HCT116 (cell line): Measurements from ENCODE around the gene GFPT1. TPM values are rescaled to one million over a fixed set of nuclear protein-coding genes. Genes with fewer than 3 reads are reported as not detected.

Experiments
- ATAC-seq: fragments of 200-7000 bp; cut with Tn5 transposase; 2 replicates; pipeline ENCODE4 v1.9.1; 2020; ENCODE audit warnings: mild to moderate bottlenecking, moderate library complexity
- BruUV-seq: library from RNA; stranded (reverse); fragments of 400-500 nt; replicated peaks from 2 replicates; lab custom pipeline; 2021; lab: Mats Ljungman, UMichigan
- CTCF ChIA-PET: fragments of 300-600 bp; sonication (Branson Sonifier 250); formaldehyde crosslinking; loops from one replicate; lab custom pipeline; 2021; ENCODE audit warnings: antibody characterized with exemption; lab: Charles Lee
- POLR2A ChIA-PET: fragments of 300-600, 350-600 bp; sonication (Branson Sonifier 250); formaldehyde crosslinking; loops from one replicate; lab custom pipeline; 2021; ENCODE audit warnings: antibody characterized with exemption; lab: Charles Lee
- RAD21 ChIA-PET, 2 experiments: fragments of 300-600 bp; sonication (Branson Sonifier 250); formaldehyde crosslinking; loops; one replicate each; lab custom pipeline; 2023; ENCODE audit warnings: low total read pairs in 2 of 2; ENCODE audit not compliant: uncharacterized antibody in 2 of 2, unreplicated experiment in 2 of 2, low non-redundant PET in 1 of 2; lab: Charles Lee
- DNase-seq: peaks from one replicate; pipeline ENCODE4 v3.0.0-alpha.2; 2010; ENCODE audit warnings: low read depth, low spot score
- H2AFZ ChIP-seq: fragments of 200-600 bp; shearing (Covaris generic), sonication (generic); 2 replicates; pipeline ENCODE4 v1.6.1; 2017; ENCODE audit warnings: low read depth, mixed run types, mixed read lengths, antibody characterized with exemption, low read length; ENCODE audit not compliant: poor library complexity, severe bottlenecking
- H3K27ac ChIP-seq: 2 replicates; pipeline ENCODE4 v1.5.1; 2012; ENCODE audit warnings: low read depth, low read length
- H3K27me3 ChIP-seq: fragments of 200-600 bp; sonication (generic); 2 replicates; pipeline ENCODE4 v1.6.1; 2016; ENCODE audit warnings: mixed run types, low read length, mixed read lengths; ENCODE audit not compliant: insufficient read depth
- H3K36me3 ChIP-seq, 2 experiments: fragments of 200-500 bp in 1 of 2; fragments of 200-600 bp in 1 of 2; sonication (Bioruptor generic) in 1 of 2; sonication (generic) in 1 of 2; 2 replicates each; pipeline versions ENCODE4 v1.5.1 to v1.6.1; 2014 to 2016; ENCODE audit warnings: low read length in 2 of 2, inconsistent platforms in 1 of 2, mixed read lengths in 1 of 2, mixed run types in 1 of 2; ENCODE audit not compliant: insufficient read depth in 2 of 2, control insufficient read depth in 1 of 2
- H3K4me1 ChIP-seq, 2 experiments: fragments of 200-600 bp in 1 of 2; sonication (generic) in 1 of 2; 2 replicates each; pipeline versions ENCODE4 v1.5.1 to v1.6.1; 2012 to 2017; ENCODE audit warnings: low read length in 2 of 2, inconsistent platforms in 1 of 2, mild to moderate bottlenecking in 1 of 2, mixed read lengths in 1 of 2, mixed run types in 1 of 2, moderate library complexity in 1 of 2; ENCODE audit not compliant: insufficient read depth in 2 of 2, control insufficient read depth in 1 of 2
- H3K4me2 ChIP-seq: fragments of 200-600 bp; sonication (generic); 2 replicates; pipeline ENCODE4 v1.6.1; 2017; ENCODE audit warnings: mixed run types, low read length, mixed read lengths
- H3K4me3 ChIP-seq, 2 experiments: fragments of 200-600 bp in 1 of 2; sonication (generic) in 1 of 2; replicated peaks in 1 of 2; 2 replicates each; pipeline ENCODE4 v1.5.1; 2011 to 2016; ENCODE audit warnings: low read length in 2 of 2, control low read depth in 1 of 2, low read depth in 1 of 2, mild to moderate bottlenecking in 1 of 2, mixed read lengths in 1 of 2, mixed run types in 1 of 2
- H3K79me2 ChIP-seq: fragments of 200-600 bp; sonication (generic); 2 replicates; pipeline ENCODE4 v1.6.1; 2017; ENCODE audit warnings: mild to moderate bottlenecking, mixed run types, low read length, moderate library complexity, mixed read lengths; ENCODE audit not compliant: insufficient read depth
- H3K9ac ChIP-seq: fragments of 200-600 bp; sonication (generic); 2 replicates; pipeline ENCODE4 v1.6.1; 2016; ENCODE audit warnings: low read length, mixed read lengths
- H3K9me2 ChIP-seq: fragments of 200-600 bp; sonication (generic), shearing (Covaris generic); 2 replicates; pipeline ENCODE4 v1.6.1; 2017; ENCODE audit warnings: mixed run types, mild to moderate bottlenecking, moderate library complexity; ENCODE audit not compliant: insufficient read depth
- H3K9me3 ChIP-seq, 2 experiments: fragments of 200-500 bp in 1 of 2; fragments of 200-600 bp in 1 of 2; sonication (Bioruptor generic) in 1 of 2; sonication (generic) in 1 of 2; 2 replicates each; pipeline ENCODE4 v1.6.1; 2014 to 2017; ENCODE audit warnings: low read length in 2 of 2, mixed read lengths in 2 of 2, inconsistent platforms in 1 of 2, low read depth in 1 of 2, mild to moderate bottlenecking in 1 of 2, mixed run types in 1 of 2, moderate library complexity in 1 of 2; ENCODE audit not compliant: control insufficient read depth in 1 of 2, insufficient read depth in 1 of 2
- H4K20me1 ChIP-seq: fragments of 200-600 bp; sonication (generic), shearing (Covaris generic); 2 replicates; pipeline ENCODE4 v1.6.1; 2017; ENCODE audit warnings: mixed run types, mild to moderate bottlenecking, moderate library complexity; ENCODE audit not compliant: insufficient read depth
- CTCF ChIP-seq, 3 experiments: fragments of 200-600 bp in 1 of 3; sonication (generic) in 1 of 3; IDR thresholded peaks in 2 of 3; conservative IDR thresholded peaks in 1 of 3; 2 replicates each; pipeline ENCODE4 v1.5.1; 2012 to 2017; ENCODE audit warnings: low read depth in 2 of 3, low read length in 2 of 3, antibody characterized with exemption in 1 of 3, borderline replicate concordance in 1 of 3, control low read depth in 1 of 3, mild to moderate bottlenecking in 1 of 3, mixed read lengths in 1 of 3, mixed run types in 1 of 3, moderate library complexity in 1 of 3; ENCODE audit not compliant: insufficient read depth in 1 of 3
- EGR1 ChIP-seq: IDR thresholded peaks from 2 replicates; pipeline ENCODE4 v1.6.1; 2012; ENCODE audit warnings: low read depth
- RAD21 ChIP-seq: IDR thresholded peaks from 2 replicates; pipeline ENCODE4 v1.6.1; 2012; ENCODE audit warnings: low read depth, mild to moderate bottlenecking
- SP1 ChIP-seq: IDR thresholded peaks from 2 replicates; pipeline ENCODE4 v1.6.1; 2012; ENCODE audit warnings: low read depth
- SRF ChIP-seq: IDR thresholded peaks from 2 replicates; pipeline ENCODE4 v1.6.1; 2012; ENCODE audit warnings: low read depth
- TCF7L2 ChIP-seq: IDR thresholded peaks from 2 replicates; pipeline ENCODE4 v1.7.0; 2011; ENCODE audit warnings: borderline replicate concordance, inconsistent platforms; ENCODE audit not compliant: insufficient read depth, insufficient read length; ENCODE audit errors: extremely low read depth
- ZFX ChIP-seq: fragments of 450-650 bp; IDR thresholded peaks from 2 replicates; pipeline ENCODE4 v1.6.1; 2017
- ZNF274 ChIP-seq: fragments of 200-500 bp; sonication (Bioruptor generic); IDR thresholded peaks from 2 replicates; pipeline ENCODE4 v1.6.1; 2014; ENCODE audit warnings: mild to moderate bottlenecking, low read depth, low read length, inconsistent platforms
- intact Hi-C: fragments of 100-400 bp; cut with micrococcal nuclease; formaldehyde crosslinking; loops from 2 replicates; pipeline ENCODE4 v1.10.0; 2022
- total RNA-seq: library from RNA; stranded (reverse); gene quantifications from one replicate; pipeline ENCODE4 v1.2.1, GENCODE V29; 2021; ENCODE audit not compliant: unreplicated experiment
- TF ChIP-seq, protein P1 (sequence below): IDR thresholded peaks from 2 replicates; pipeline ENCODE4 v1.6.1; 2011; ENCODE audit warnings: mild to moderate bottlenecking, low read length, moderate library complexity; ENCODE audit not compliant: insufficient replicate concordance; ENCODE audit errors: extremely low read depth
- TF ChIP-seq, protein P2 (sequence below): IDR thresholded peaks from 2 replicates; pipeline ENCODE4 v1.6.1; 2012; ENCODE audit warnings: low read depth

The GFPT1 gene
- total RNA-seq, 1 experiment from 2014 or later = 62.4 TPM

- no peaks in the 10 kb centered on the region for H3K9me3 ChIP-seq
- H3K27me3 ChIP-seq = no peaks in the 10 kb centered on the region
- peaks cover 20 to 35% of the 10 kb centered on the region in 2 experiments; a peak in 3 of 4 replicates for H3K36me3 ChIP-seq
- no peak overlapping the region for H3K4me2 ChIP-seq
- H4K20me1 ChIP-seq = no peaks in the 10 kb centered on the region
- no peak for ATAC-seq
- BruUV-seq = no TSS peak
- no peak overlapping the region for H2AFZ ChIP-seq
- no peak overlapping the region for H3K4me3 ChIP-seq
- no peaks in the 10 kb centered on the region for H3K79me2 ChIP-seq
- ChIA-PET RAD21 (no interaction called here), POLR2A (no interaction called here)
- no peak overlapping the region for H3K27ac ChIP-seq
- DNase-seq = no peak
- TF ChIP-seq SP1 = no peak
- TF ChIP-seq, all 23 proteins: peak for 0
- Histone ChIP-seq H3K4me1 (no peaks in the 10 kb centered on the region), H3K9me2 (no peaks in the 10 kb centered on the region), H3K9ac (no peak overlapping the region)
- intact Hi-C loops = no loop called here
- CTCF ChIA-PET = no interaction called here
Observed at GRCh38 chr2:69344305-69344704, 42.7 kb downstream of the GFPT1 start.

GRCh38 chr2:69340101-69340775, 46.8 kb downstream of the GFPT1 start:
- Histone ChIP-seq H3K27me3 (no peaks in the 10 kb centered on the region), H2AFZ (no peak overlapping the region), H3K4me1 (no peaks in the 10 kb centered on the region), H3K4me2 (no peak overlapping the region), H3K36me3 (peaks cover 21 to 43% of the 10 kb centered on the region in 2 experiments; a peak in 3 of 4 replicates), H3K27ac (no peak overlapping the region), H3K9me3 (no peaks in the 10 kb centered on the region), H4K20me1 (no peaks in the 10 kb centered on the region), H3K79me2 (no peaks in the 10 kb centered on the region), H3K4me3 (no peak overlapping the region), H3K9me2 (no peaks in the 10 kb centered on the region), H3K9ac (no peak overlapping the region)
- BruUV-seq = no TSS peak
- ChIA-PET CTCF (no interaction called here), RAD21 (interaction anchor here in 1 of 2 experiments (0.7 kb wide), 1 partner anchor 380 kb away, joined by 5 read pairs; no protein-coding TSS in a partner anchor), POLR2A (no interaction called here)
- intact Hi-C loops = no loop called here
- DNase-seq (no peak), ATAC-seq (no peak)
- no peak for TF ChIP-seq RAD21
- TF ChIP-seq, protein P1, sequence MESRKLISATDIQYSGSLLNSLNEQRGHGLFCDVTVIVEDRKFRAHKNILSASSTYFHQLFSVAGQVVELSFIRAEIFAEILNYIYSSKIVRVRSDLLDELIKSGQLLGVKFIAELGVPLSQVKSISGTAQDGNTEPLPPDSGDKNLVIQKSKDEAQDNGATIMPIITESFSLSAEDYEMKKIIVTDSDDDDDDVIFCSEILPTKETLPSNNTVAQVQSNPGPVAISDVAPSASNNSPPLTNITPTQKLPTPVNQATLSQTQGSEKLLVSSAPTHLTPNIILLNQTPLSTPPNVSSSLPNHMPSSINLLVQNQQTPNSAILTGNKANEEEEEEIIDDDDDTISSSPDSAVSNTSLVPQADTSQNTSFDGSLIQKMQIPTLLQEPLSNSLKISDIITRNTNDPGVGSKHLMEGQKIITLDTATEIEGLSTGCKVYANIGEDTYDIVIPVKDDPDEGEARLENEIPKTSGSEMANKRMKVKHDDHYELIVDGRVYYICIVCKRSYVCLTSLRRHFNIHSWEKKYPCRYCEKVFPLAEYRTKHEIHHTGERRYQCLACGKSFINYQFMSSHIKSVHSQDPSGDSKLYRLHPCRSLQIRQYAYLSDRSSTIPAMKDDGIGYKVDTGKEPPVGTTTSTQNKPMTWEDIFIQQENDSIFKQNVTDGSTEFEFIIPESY = no peak
- TF ChIP-seq TCF7L2 = no peak
- TF ChIP-seq EGR1 = no peak
- no peak for TF ChIP-seq SP1
- TF ChIP-seq CTCF (IDR thresholded peaks at IDR 0.05 in 2 of 3, conservative IDR thresholded peaks at IDR 0.05 in 1 of 3; ENCODE audit: borderline replicate concordance in 1 of 3, insufficient read depth in 1 of 3, low read depth in 2 of 3, low read length in 2 of 3) = no peak
- TF ChIP-seq ZNF274 = no peak
- no peak for TF ChIP-seq ZFX
- no peak for TF ChIP-seq SRF
- TF ChIP-seq, protein P2, sequence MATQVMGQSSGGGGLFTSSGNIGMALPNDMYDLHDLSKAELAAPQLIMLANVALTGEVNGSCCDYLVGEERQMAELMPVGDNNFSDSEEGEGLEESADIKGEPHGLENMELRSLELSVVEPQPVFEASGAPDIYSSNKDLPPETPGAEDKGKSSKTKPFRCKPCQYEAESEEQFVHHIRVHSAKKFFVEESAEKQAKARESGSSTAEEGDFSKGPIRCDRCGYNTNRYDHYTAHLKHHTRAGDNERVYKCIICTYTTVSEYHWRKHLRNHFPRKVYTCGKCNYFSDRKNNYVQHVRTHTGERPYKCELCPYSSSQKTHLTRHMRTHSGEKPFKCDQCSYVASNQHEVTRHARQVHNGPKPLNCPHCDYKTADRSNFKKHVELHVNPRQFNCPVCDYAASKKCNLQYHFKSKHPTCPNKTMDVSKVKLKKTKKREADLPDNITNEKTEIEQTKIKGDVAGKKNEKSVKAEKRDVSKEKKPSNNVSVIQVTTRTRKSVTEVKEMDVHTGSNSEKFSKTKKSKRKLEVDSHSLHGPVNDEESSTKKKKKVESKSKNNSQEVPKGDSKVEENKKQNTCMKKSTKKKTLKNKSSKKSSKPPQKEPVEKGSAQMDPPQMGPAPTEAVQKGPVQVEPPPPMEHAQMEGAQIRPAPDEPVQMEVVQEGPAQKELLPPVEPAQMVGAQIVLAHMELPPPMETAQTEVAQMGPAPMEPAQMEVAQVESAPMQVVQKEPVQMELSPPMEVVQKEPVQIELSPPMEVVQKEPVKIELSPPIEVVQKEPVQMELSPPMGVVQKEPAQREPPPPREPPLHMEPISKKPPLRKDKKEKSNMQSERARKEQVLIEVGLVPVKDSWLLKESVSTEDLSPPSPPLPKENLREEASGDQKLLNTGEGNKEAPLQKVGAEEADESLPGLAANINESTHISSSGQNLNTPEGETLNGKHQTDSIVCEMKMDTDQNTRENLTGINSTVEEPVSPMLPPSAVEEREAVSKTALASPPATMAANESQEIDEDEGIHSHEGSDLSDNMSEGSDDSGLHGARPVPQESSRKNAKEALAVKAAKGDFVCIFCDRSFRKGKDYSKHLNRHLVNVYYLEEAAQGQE = no peak
